GM12878 (cell line): Measurements from ENCODE around the gene MORC4. TPM values are rescaled to one million over a fixed set of nuclear protein-coding genes. Genes with fewer than 3 reads are reported as not detected.

ENCODE experiments used
- polyA plus RNA-seq, 11 experiments: library from polyadenylated mRNA; depleted of rRNA in 4 of 11; unstranded in 6 of 11; stranded (reverse) in 5 of 11; fragments of >200 nt; fragmentation: Nextera tagmentation in 4 of 11; fragmentation: Illumina TruSeq in 1 of 11; extraction: Ambion mirVana in 4 of 11; extraction: Trizol in 1 of 11; gene quantifications; 1 replicate in 1 of 11; 2 replicates in 10 of 11; pipeline versions ENCODE4 v1.2.1 to v1.2.3, GENCODE V29; 2011 to 2016; ENCODE audit warnings: inconsistent platforms in 2 of 11, missing spikeins in 2 of 11, low read depth in 1 of 11
- total RNA-seq, 4 experiments: library from RNA; depleted of rRNA in 3 of 4; stranded (reverse); fragments of >200 nt in 3 of 4; fragmentation: Illumina TruSeq in 1 of 4; extraction: Trizol in 1 of 4; gene quantifications; 2 replicates each; pipeline versions ENCODE4 v1.2.1 to v1.2.3, GENCODE V29; 2013 to 2021

The MORC4 gene
- total and polyA plus RNA-seq, 10 of the 15 experiments (the other 5 are each of a cell fraction or from before 2014, with no cell fraction given), result 0.03 to 0.65 (median 0.26) TPM

Other genes with a start within 250 kb of the MORC4 start
- gene TBC1D8B, start 197.5 kb downstream of the MORC4 start, total RNA-seq (2014; rRNA removed), result 1.7 and 3.4 TPM in 2 replicates
- 1.6 and 1.9 TPM in 2 replicates for gene TBC1D8B, start 197.5 kb downstream of the MORC4 start, total RNA-seq (2014; rRNA removed; fragmentation: Illumina TruSeq; extraction: Trizol)
- 2.0 and 2.6 TPM in 2 replicates for gene TBC1D8B, start 197.5 kb downstream of the MORC4 start, total RNA-seq (2021)
- 2.3 and 4.4 TPM in 2 replicates for gene TBC1D8B, start 197.5 kb downstream of the MORC4 start, polyA plus RNA-seq (2011; rRNA removed)
- gene TBC1D8B, start 197.5 kb downstream of the MORC4 start, polyA plus RNA-seq (2014; fragmentation: Illumina TruSeq; extraction: Trizol), result 2.4 and 5.2 TPM in 2 replicates
- 1 to 10 TPM in 1 of 2 experiments, under 1 TPM in 1; 0.95 to 1.2 TPM for gene TBC1D8B, start 197.5 kb downstream of the MORC4 start, polyA plus RNA-seq (2014; fragmentation: Nextera tagmentation; extraction: Ambion mirVana)
- 0.93 and 1.5 TPM in 2 replicates for gene TBC1D8B, start 197.5 kb downstream of the MORC4 start, polyA plus RNA-seq (2014; rRNA removed)
- 1 to 10 TPM; 1.6 to 1.7 TPM for gene TBC1D8B, start 197.5 kb downstream of the MORC4 start, polyA plus RNA-seq (2016; fragmentation: Nextera tagmentation; extraction: Ambion mirVana)
- not detected in 2 replicates for gene RIPPLY1, start 96.9 kb downstream of the MORC4 start, total RNA-seq (2014; rRNA removed)
- gene RIPPLY1, start 96.9 kb downstream of the MORC4 start, total RNA-seq (2014; rRNA removed; fragmentation: Illumina TruSeq; extraction: Trizol), result not detected in 2 replicates
- gene RIPPLY1, start 96.9 kb downstream of the MORC4 start, total RNA-seq (2021), result not detected in 2 replicates
- not detected in 2 replicates for gene RIPPLY1, start 96.9 kb downstream of the MORC4 start, polyA plus RNA-seq (2011; rRNA removed)
- not detected in 2 replicates for gene RIPPLY1, start 96.9 kb downstream of the MORC4 start, polyA plus RNA-seq (2014; fragmentation: Illumina TruSeq; extraction: Trizol)
- gene RIPPLY1, start 96.9 kb downstream of the MORC4 start, polyA plus RNA-seq (2014; fragmentation: Nextera tagmentation; extraction: Ambion mirVana), result not detected
- gene RIPPLY1, start 96.9 kb downstream of the MORC4 start, polyA plus RNA-seq (2014; rRNA removed), result not detected in 2 replicates
- not detected for gene RIPPLY1, start 96.9 kb downstream of the MORC4 start, polyA plus RNA-seq (2016; fragmentation: Nextera tagmentation; extraction: Ambion mirVana)
- 0.06 TPM in 1 of 2 replicates, not detected in the other for gene CLDN2, start 79.8 kb downstream of the MORC4 start, total RNA-seq (2014; rRNA removed)
- gene CLDN2, start 79.8 kb downstream of the MORC4 start, total RNA-seq (2014; rRNA removed; fragmentation: Illumina TruSeq; extraction: Trizol), result not detected in 2 replicates
- not detected in 2 replicates for gene CLDN2, start 79.8 kb downstream of the MORC4 start, total RNA-seq (2021)
- not detected in 2 replicates for gene CLDN2, start 79.8 kb downstream of the MORC4 start, polyA plus RNA-seq (2011; rRNA removed)
- not detected in 2 replicates for gene CLDN2, start 79.8 kb downstream of the MORC4 start, polyA plus RNA-seq (2014; fragmentation: Illumina TruSeq; extraction: Trizol)
- not detected for gene CLDN2, start 79.8 kb downstream of the MORC4 start, polyA plus RNA-seq (2014; fragmentation: Nextera tagmentation; extraction: Ambion mirVana)
- gene CLDN2, start 79.8 kb downstream of the MORC4 start, polyA plus RNA-seq (2014; rRNA removed), result not detected in 2 replicates
- not detected for gene CLDN2, start 79.8 kb downstream of the MORC4 start, polyA plus RNA-seq (2016; fragmentation: Nextera tagmentation; extraction: Ambion mirVana)
- gene RBM41, start 118.6 kb upstream of the MORC4 start, total RNA-seq (2014; rRNA removed), result 10.1 and 10.2 TPM in 2 replicates
- 14.4 and 15.1 TPM in 2 replicates for gene RBM41, start 118.6 kb upstream of the MORC4 start, total RNA-seq (2014; rRNA removed; fragmentation: Illumina TruSeq; extraction: Trizol)
- gene RBM41, start 118.6 kb upstream of the MORC4 start, total RNA-seq (2021), result 11.3 and 13.0 TPM in 2 replicates
- 14.4 and 26.4 TPM in 2 replicates for gene RBM41, start 118.6 kb upstream of the MORC4 start, polyA plus RNA-seq (2011; rRNA removed)
- 14.8 and 21.7 TPM in 2 replicates for gene RBM41, start 118.6 kb upstream of the MORC4 start, polyA plus RNA-seq (2014; fragmentation: Illumina TruSeq; extraction: Trizol)
- gene RBM41, start 118.6 kb upstream of the MORC4 start, polyA plus RNA-seq (2014; fragmentation: Nextera tagmentation; extraction: Ambion mirVana), result 1 to 10 TPM; 7.7 to 9.1 TPM
- 9.0 and 9.1 TPM in 2 replicates for gene RBM41, start 118.6 kb upstream of the MORC4 start, polyA plus RNA-seq (2014; rRNA removed)
- 10 to 100 TPM; 18.9 to 19.1 TPM for gene RBM41, start 118.6 kb upstream of the MORC4 start, polyA plus RNA-seq (2016; fragmentation: Nextera tagmentation; extraction: Ambion mirVana)
- gene NUP62CL, start 206.2 kb upstream of the MORC4 start, total RNA-seq (2014; rRNA removed), result 6.0 and 6.4 TPM in 2 replicates
- gene NUP62CL, start 206.2 kb upstream of the MORC4 start, total RNA-seq (2014; rRNA removed; fragmentation: Illumina TruSeq; extraction: Trizol), result 4.1 and 5.3 TPM in 2 replicates
- 3.1 and 3.2 TPM in 2 replicates for gene NUP62CL, start 206.2 kb upstream of the MORC4 start, total RNA-seq (2021)
- 4.4 and 6.0 TPM in 2 replicates for gene NUP62CL, start 206.2 kb upstream of the MORC4 start, polyA plus RNA-seq (2011; rRNA removed)
- 4.1 and 6.3 TPM in 2 replicates for gene NUP62CL, start 206.2 kb upstream of the MORC4 start, polyA plus RNA-seq (2014; fragmentation: Illumina TruSeq; extraction: Trizol)
- gene NUP62CL, start 206.2 kb upstream of the MORC4 start, polyA plus RNA-seq (2014; fragmentation: Nextera tagmentation; extraction: Ambion mirVana), result 1 to 10 TPM; 2.5 to 4.6 TPM
- 5.0 and 6.2 TPM in 2 replicates for gene NUP62CL, start 206.2 kb upstream of the MORC4 start, polyA plus RNA-seq (2014; rRNA removed)
- gene NUP62CL, start 206.2 kb upstream of the MORC4 start, polyA plus RNA-seq (2016; fragmentation: Nextera tagmentation; extraction: Ambion mirVana), result 1 to 10 TPM; 4.0 to 5.2 TPM
- gene DNAAF6, start 206.4 kb upstream of the MORC4 start, total RNA-seq (2014; rRNA removed), result not detected in 2 replicates
- gene DNAAF6, start 206.4 kb upstream of the MORC4 start, total RNA-seq (2014; rRNA removed; fragmentation: Illumina TruSeq; extraction: Trizol), result not detected in 2 replicates
- gene DNAAF6, start 206.4 kb upstream of the MORC4 start, total RNA-seq (2021), result not detected in 2 replicates
- gene DNAAF6, start 206.4 kb upstream of the MORC4 start, polyA plus RNA-seq (2011; rRNA removed), result not detected in 2 replicates
- not detected in 2 replicates for gene DNAAF6, start 206.4 kb upstream of the MORC4 start, polyA plus RNA-seq (2014; fragmentation: Illumina TruSeq; extraction: Trizol)
- not detected for gene DNAAF6, start 206.4 kb upstream of the MORC4 start, polyA plus RNA-seq (2014; fragmentation: Nextera tagmentation; extraction: Ambion mirVana)
- gene DNAAF6, start 206.4 kb upstream of the MORC4 start, polyA plus RNA-seq (2014; rRNA removed), result not detected in 2 replicates
- gene DNAAF6, start 206.4 kb upstream of the MORC4 start, polyA plus RNA-seq (2016; fragmentation: Nextera tagmentation; extraction: Ambion mirVana), result not detected